Limb (tissue), 2 donors: ENCODE data around the gene CSTPP1.
A peak's percentile ranks its signal among the peaks of the same experiment; 100 is the strongest.
"Not testable (repeated sequence)": the region's sequence is repeated elsewhere in the genome, so short reads cannot be mapped to it uniquely, and the experiment has no call there.

ENCODE experiments used
- DNase-seq, 2 donors: peaks; one replicate each; pipeline ENCODE4 v3.0.0-alpha.2; 2016; ENCODE audit errors: extremely low spot score in 2 of 2

Gene CSTPP1

GRCh38 chr11:47178737-47179654, 242.4 kb downstream of the CSTPP1 start:
- no peak for DNase-seq

GRCh38 chr11:47179655-47179991, 243.1 kb downstream of the CSTPP1 start:
- no peak for DNase-seq

- no peak for DNase-seq
Observed at GRCh38 chr11:47180006-47180787, 243.6 kb downstream of the CSTPP1 start.

GRCh38 chr11:47181271-47181670, 244.7 kb downstream of the CSTPP1 start:
- no peak for DNase-seq

GRCh38 chr11:47182380-47182779, 245.8 kb downstream of the CSTPP1 start:
- DNase-seq: no peak

GRCh38 chr11:47183031-47183856, 246.7 kb downstream of the CSTPP1 start:
- DNase-seq: no peak

- no peak for DNase-seq
Observed at GRCh38 chr11:47183969-47184368, 247.4 kb downstream of the CSTPP1 start.

- DNase-seq: peak in 1 of 2 donors; percentile 63
Observed at GRCh38 chr11:47184711-47185304, 248.2 kb downstream of the CSTPP1 start.

- DNase-seq: peak; percentile 63 to 82
Observed at GRCh38 chr11:47185305-47186075, 248.9 kb downstream of the CSTPP1 start.

GRCh38 chr11:47186076-47186699, 249.6 kb downstream of the CSTPP1 start, which contains the start of gene PACSIN3:
TSS of gene PACSIN3 (minus strand) at chr11:47186434. CDS start at chr11:47182727, 3,707 bp downstream.
- peak in 1 of 2 donors; percentile 75 for DNase-seq

- DNase-seq: peak in 1 of 2 donors; percentile 64
Observed at GRCh38 chr11:47186700-47187695, 250.4 kb downstream of the CSTPP1 start.

- no peak for DNase-seq
Observed at GRCh38 chr11:47187723-47188122, 251.2 kb downstream of the CSTPP1 start.

GRCh38 chr11:47188259-47188658, 251.7 kb downstream of the CSTPP1 start:
- peak in 1 of 2 donors; percentile 65 for DNase-seq

- DNase-seq: no peak
Observed at GRCh38 chr11:47189100-47189834, 252.7 kb downstream of the CSTPP1 start.

GRCh38 chr11:47191137-47191536, 254.6 kb downstream of the CSTPP1 start:
- not testable (repeated sequence) for DNase-seq

GRCh38 chr11:47192111-47192510, 255.6 kb downstream of the CSTPP1 start:
- DNase-seq: no peak

GRCh38 chr11:47198161-47198560, 261.6 kb downstream of the CSTPP1 start:
- DNase-seq: not testable (repeated sequence)

- no peak for DNase-seq
Observed at GRCh38 chr11:47201015-47201414, 264.5 kb downstream of the CSTPP1 start.
